Endothelial cell of umbilical vein (primary cell): Measurements from ENCODE around the gene EPSTI1. TPM values are rescaled to one million over a fixed set of nuclear protein-coding genes. Genes with fewer than 3 reads are reported as not detected.

Source experiments
- BruUV-seq: library from RNA; stranded (reverse); fragments of 400-500 nt; replicated peaks from 2 replicates; lab custom pipeline; 2021; lab: Mats Ljungman, UMichigan
- CTCF ChIA-PET: fragments of 300-600, 350-600 bp; sonication (Branson Sonifier 250); formaldehyde crosslinking; loops from one replicate; lab custom pipeline; 2021; ENCODE audit warnings: antibody characterized with exemption, inconsistent platforms; lab: Charles Lee
- POLR2A ChIA-PET: fragments of 300-600, 350-600 bp; sonication (Branson Sonifier 250); formaldehyde crosslinking; loops from one replicate; lab custom pipeline; 2021; ENCODE audit warnings: antibody characterized with exemption, inconsistent platforms; lab: Charles Lee
- DNase-seq: peaks from one replicate; pipeline ENCODE4 v3.0.0-alpha.2; 2011; ENCODE audit warnings: low read depth, low spot score
- FAIRE-seq: peaks from 2 replicates; lab custom pipeline; 2011; peaks lifted over from hg19 to GRCh38; lab: Jason Lieb, UNC
- H2AFZ ChIP-seq: 2 replicates; pipeline ENCODE4 v1.6.0; 2012; ENCODE audit warnings: low read depth, low read length, control low read depth, inconsistent platforms
- H3K27ac ChIP-seq: 2 replicates; pipeline ENCODE4 v1.5.1; 2011; ENCODE audit warnings: low read depth, mild to moderate bottlenecking, control low read depth, low read length, moderate library complexity; ENCODE audit not compliant: insufficient read depth
- H3K27me3 ChIP-seq, 2 experiments: 2 replicates each; pipeline versions ENCODE4 v1.6.0 to v1.6.1; 2011; ENCODE audit warnings: low read length in 2 of 2, mixed read lengths in 1 of 2; ENCODE audit not compliant: control insufficient read depth in 2 of 2, insufficient read depth in 2 of 2
- H3K36me3 ChIP-seq, 2 experiments: 2 replicates in 1 of 2; 3 replicates in 1 of 2; pipeline ENCODE4 v1.5.1; 2011; ENCODE audit warnings: low read length in 2 of 2, mild to moderate bottlenecking in 1 of 2, moderate library complexity in 1 of 2; ENCODE audit not compliant: control insufficient read depth in 2 of 2, insufficient read depth in 2 of 2; ENCODE audit errors: extremely low read depth in 1 of 2
- H3K4me1 ChIP-seq: 3 replicates; pipeline ENCODE4 v1.5.1; 2011; ENCODE audit warnings: mild to moderate bottlenecking, low read length; ENCODE audit not compliant: control insufficient read depth, insufficient read depth; ENCODE audit errors: extremely low read depth
- H3K4me2 ChIP-seq: 2 replicates; pipeline ENCODE4 v1.6.1; 2011; ENCODE audit warnings: low read length, control low read depth, mixed read lengths; ENCODE audit not compliant: insufficient read depth
- H3K4me3 ChIP-seq, 3 experiments: fragments of 200-600 bp in 1 of 3; sonication (generic), shearing (Covaris generic) in 1 of 3; replicated peaks in 1 of 3; 2 replicates each; pipeline ENCODE4 v1.5.1; 2011 to 2016; ENCODE audit warnings: control low read depth in 3 of 3, low read length in 3 of 3, mild to moderate bottlenecking in 2 of 3, inconsistent platforms in 1 of 3, low read depth in 1 of 3, moderate library complexity in 1 of 3; ENCODE audit not compliant: insufficient read depth in 1 of 3
- H3K79me2 ChIP-seq: 2 replicates; pipeline ENCODE4 v1.6.0; 2012; ENCODE audit warnings: low read length, inconsistent platforms; ENCODE audit not compliant: control insufficient read depth, insufficient read depth
- H3K9ac ChIP-seq: replicated peaks from 2 replicates; pipeline ENCODE3; 2011; ENCODE audit warnings: low read length, control low read depth; ENCODE audit not compliant: insufficient read depth; ENCODE audit errors: extremely low read depth
- H3K9me1 ChIP-seq: replicated peaks from 3 replicates; pipeline ENCODE4 v1.6.0; 2011; ENCODE audit warnings: mild to moderate bottlenecking, low read length; ENCODE audit not compliant: control insufficient read depth, insufficient read depth; ENCODE audit errors: extremely low read depth
- H3K9me3 ChIP-seq: replicated peaks from 2 replicates; pipeline ENCODE4 v1.5.1; 2012; ENCODE audit warnings: low read length, inconsistent platforms; ENCODE audit not compliant: control insufficient read depth, insufficient read depth
- H4K20me1 ChIP-seq: replicated peaks from 2 replicates; pipeline ENCODE3; 2011; ENCODE audit warnings: mild to moderate bottlenecking, low read length; ENCODE audit not compliant: control insufficient read depth, insufficient read depth; ENCODE audit errors: extremely low read depth
- CTCF ChIP-seq, 2 donors: IDR thresholded peaks; 1 replicate in 1 of 2; 2 replicates in 1 of 2; pipeline ENCODE4 v1.5.1; 2011; ENCODE audit warnings: low read length in 2 of 2, mild to moderate bottlenecking in 2 of 2, moderate library complexity in 2 of 2, control low read depth in 1 of 2, inconsistent platforms in 1 of 2, low read depth in 1 of 2; ENCODE audit not compliant: insufficient read depth in 1 of 2; ENCODE audit errors: extremely low read depth in 1 of 2
- EZH2 ChIP-seq: IDR thresholded peaks from 2 replicates; pipeline ENCODE4 v1.6.1; 2012; ENCODE audit warnings: borderline replicate concordance, low read depth, mild to moderate bottlenecking, moderate library complexity, low read length, inconsistent platforms; ENCODE audit not compliant: severe bottlenecking
- FOS ChIP-seq: IDR thresholded peaks from 2 replicates; pipeline ENCODE4 v1.6.1; 2011; ENCODE audit warnings: mild to moderate bottlenecking, low read length, moderate library complexity, borderline replicate concordance; ENCODE audit not compliant: insufficient read depth
- GATA2 ChIP-seq: IDR thresholded peaks from 2 replicates; pipeline ENCODE4 v1.7.0; 2011; ENCODE audit warnings: low read depth, mild to moderate bottlenecking, moderate library complexity, mixed read lengths, low read length; ENCODE audit not compliant: insufficient read length, insufficient read depth
- JUN ChIP-seq: IDR thresholded peaks from 2 replicates; pipeline ENCODE4 v1.6.1; 2011; ENCODE audit warnings: borderline replicate concordance, low read depth; ENCODE audit not compliant: insufficient read length, insufficient read depth
- MAX ChIP-seq: IDR thresholded peaks from 2 replicates; pipeline ENCODE4 v1.6.1; 2011; ENCODE audit not compliant: insufficient read depth, insufficient read length
- MYC ChIP-seq: IDR thresholded peaks from one replicate; pipeline ENCODE4 v1.6.1; 2011; ENCODE audit warnings: mild to moderate bottlenecking, low read depth, low read length
- POLR2A ChIP-seq: IDR thresholded peaks from 2 replicates; pipeline ENCODE4 v1.6.1; 2012; ENCODE audit warnings: low read depth, mild to moderate bottlenecking, control low read depth, low read length
- POLR2AphosphoS5 ChIP-seq: IDR thresholded peaks from 2 replicates; pipeline ENCODE4 v1.6.1; 2012; ENCODE audit warnings: low read depth, mild to moderate bottlenecking, control low read depth, low read length, moderate library complexity; ENCODE audit not compliant: insufficient read depth
- dilution Hi-C: fragments of 300-500 bp; cut with MboI; formaldehyde crosslinking; loops from one replicate; pipeline ENCODE4 v1.15.0; 2019; ENCODE audit warnings: low sequenced_read_pairs; ENCODE audit not compliant: extremely low pct_ligation_motif_present
- intact Hi-C: fragments of 100-400 bp; cut with micrococcal nuclease; formaldehyde crosslinking; loops from one replicate; pipeline ENCODE4 v1.10.0; 2022
- polyA plus RNA-seq, 4 experiments: library from polyadenylated mRNA; depleted of rRNA in 3 of 4; stranded (reverse) in 3 of 4; unstranded in 1 of 4; fragments of >200 nt; gene quantifications; 2 replicates each; pipeline versions ENCODE4 v1.2.1 to v1.2.3, GENCODE V29; 2011 to 2012; ENCODE audit warnings: missing spikeins in 1 of 4
- total RNA-seq: library from RNA; stranded (reverse); gene quantifications from 2 replicates; pipeline ENCODE4 v1.2.3, GENCODE V29; 2021

EPSTI1 gene
- total and polyA plus RNA-seq, 2 donors (not counting 3 experiments of a cell fraction or from before 2014, with no cell fraction given): 0.77 to 3.1 TPM

GRCh38 chr13:42876270-42876714 lies 115.7 kb downstream of the EPSTI1 start:
- no peak for DNase-seq
- dilution Hi-C loops: no loop called here
- CTCF ChIA-PET: interaction anchor here (0.8 kb wide), 1 partner anchor 19 kb away, joined by 3 read pairs; no protein-coding TSS in a partner anchor

More at GRCh38 chr13:42876270-42876714, 115.7 kb downstream of the EPSTI1 start:
- Histone ChIP-seq H3K27me3 (peaks cover 8% of the 10 kb centered on the region in 2 experiments), H3K79me2 (no peaks in the 10 kb centered on the region), H3K27ac (no peak overlapping the region), H2AFZ (no peak overlapping the region), H3K4me1 (no peaks in the 10 kb centered on the region), H3K9me3 (no peaks in the 10 kb centered on the region), H4K20me1 (no peaks in the 10 kb centered on the region), H3K4me3 (no peak overlapping the region), H3K4me2 (no peak overlapping the region), H3K9ac (no peak overlapping the region), H3K9me1 (no peaks in the 10 kb centered on the region), H3K36me3 (no peaks in the 10 kb centered on the region)
- intact Hi-C loops: no loop called here
- POLR2A ChIA-PET: no interaction called here
- no TSS peak for BruUV-seq
- FAIRE-seq: no peak
- no peak for TF ChIP-seq MAX
- no peak for TF ChIP-seq POLR2AphosphoS5
- no peak for TF ChIP-seq MYC
- TF ChIP-seq JUN: no peak
- no peak for TF ChIP-seq CTCF (IDR thresholded peaks at IDR 0.05; ENCODE audit: extremely low read depth in 1 of 2, insufficient read depth in 1 of 2, low read depth in 1 of 2, low read length in 2 of 2)
- no peak for TF ChIP-seq POLR2A
- no peak for TF ChIP-seq FOS
- no peak for TF ChIP-seq EZH2
- no peak for TF ChIP-seq GATA2
